Subcutaneous adipose tissue (tissue), 4 donors: Measurements from ENCODE around the gene EFCAB12. TPM values are rescaled to one million over a fixed set of nuclear protein-coding genes. Genes with fewer than 3 reads are reported as not detected.

Experiments used
- total RNA-seq, 4 donors: library from RNA; depleted of rRNA; stranded (reverse); fragments of >200 nt; gene quantifications; one replicate each; pipeline ENCODE4 v1.1.0, GENCODE V29; 2016
- TF ChIP-seq, protein P1 (sequence below): fragments of 450-650 bp; IDR thresholded peaks from one replicate; pipeline ENCODE4 v1.5.1; 2016; ENCODE audit warnings: low read depth, mild to moderate bottlenecking, control low read depth, antibody characterized with exemption, moderate library complexity

The EFCAB12 gene
- total RNA-seq, 4 donors from 2014 or later = 0.94 to 1.0 TPM; not detected in 2

- TF ChIP-seq, protein P1, sequence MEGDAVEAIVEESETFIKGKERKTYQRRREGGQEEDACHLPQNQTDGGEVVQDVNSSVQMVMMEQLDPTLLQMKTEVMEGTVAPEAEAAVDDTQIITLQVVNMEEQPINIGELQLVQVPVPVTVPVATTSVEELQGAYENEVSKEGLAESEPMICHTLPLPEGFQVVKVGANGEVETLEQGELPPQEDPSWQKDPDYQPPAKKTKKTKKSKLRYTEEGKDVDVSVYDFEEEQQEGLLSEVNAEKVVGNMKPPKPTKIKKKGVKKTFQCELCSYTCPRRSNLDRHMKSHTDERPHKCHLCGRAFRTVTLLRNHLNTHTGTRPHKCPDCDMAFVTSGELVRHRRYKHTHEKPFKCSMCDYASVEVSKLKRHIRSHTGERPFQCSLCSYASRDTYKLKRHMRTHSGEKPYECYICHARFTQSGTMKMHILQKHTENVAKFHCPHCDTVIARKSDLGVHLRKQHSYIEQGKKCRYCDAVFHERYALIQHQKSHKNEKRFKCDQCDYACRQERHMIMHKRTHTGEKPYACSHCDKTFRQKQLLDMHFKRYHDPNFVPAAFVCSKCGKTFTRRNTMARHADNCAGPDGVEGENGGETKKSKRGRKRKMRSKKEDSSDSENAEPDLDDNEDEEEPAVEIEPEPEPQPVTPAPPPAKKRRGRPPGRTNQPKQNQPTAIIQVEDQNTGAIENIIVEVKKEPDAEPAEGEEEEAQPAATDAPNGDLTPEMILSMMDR = no peak
Observed at GRCh38 chr3:129402210-129402609, 26.2 kb downstream of the EFCAB12 start.

- TF ChIP-seq, protein P1 = no peak
Observed at GRCh38 chr3:129399895-129400357, 28.5 kb downstream of the EFCAB12 start.

- TF ChIP-seq, protein P1 = no peak
Observed at GRCh38 chr3:129399145-129399894, 29.1 kb downstream of the EFCAB12 start.

GRCh38 chr3:129398803-129399144 is 29.7 kb downstream of the EFCAB12 start:
- TF ChIP-seq, protein P1 = no peak

DNA sequence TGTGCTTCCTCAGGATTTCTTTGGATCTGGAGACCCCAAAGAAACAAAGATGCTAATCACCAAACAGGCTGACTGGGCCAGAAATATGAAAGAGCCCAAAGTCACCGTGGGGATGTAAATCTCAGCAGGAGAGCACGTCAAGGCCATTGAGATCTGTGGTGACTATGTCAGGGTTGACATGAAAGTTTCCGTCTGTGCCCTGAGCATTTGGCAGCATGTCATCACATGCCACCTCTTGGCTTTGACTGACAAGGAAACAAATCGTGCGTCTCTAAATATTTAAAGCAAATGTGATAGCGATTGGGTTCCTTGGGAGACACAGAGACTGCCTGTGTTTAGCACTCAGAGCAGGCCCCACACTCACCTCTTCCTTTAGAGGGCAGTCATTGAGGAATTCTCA is 35.2 kb downstream of the EFCAB12 start:
- TF ChIP-seq, protein P1 = no peak

DNA sequence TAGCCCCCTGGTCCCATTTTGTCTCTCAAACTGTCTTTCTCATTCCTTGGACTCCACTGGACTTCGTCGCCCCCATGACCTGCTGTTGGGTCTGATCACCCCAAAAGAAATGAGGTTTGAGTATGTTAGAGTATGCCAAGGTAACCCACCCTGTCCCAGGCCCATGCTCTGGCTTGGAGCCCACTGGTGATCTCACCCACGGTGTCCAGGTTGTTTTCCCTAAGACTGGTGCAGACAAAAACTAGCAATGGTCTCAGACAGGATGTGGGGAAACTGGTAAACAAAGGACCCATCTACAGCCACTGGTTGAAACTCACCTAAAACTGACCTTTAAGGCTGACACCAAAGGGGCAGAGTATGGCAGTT is 38.9 kb downstream of the EFCAB12 start:
- TF ChIP-seq, protein P1 = no peak

- TF ChIP-seq, protein P1 = no peak
Observed at GRCh38 chr3:129387487-129387886, 40.9 kb downstream of the EFCAB12 start.
